GM12864 (cell line): ENCODE data around the gene LOXHD1.

Experiments
- DNase-seq: peaks from one replicate; pipeline ENCODE4 v3.0.0-alpha.2; 2011; ENCODE audit warnings: low read depth
- H3K4me3 ChIP-seq: 2 replicates; pipeline ENCODE4 v1.5.1; 2011; ENCODE audit warnings: mild to moderate bottlenecking, low read depth, low read length, control low read depth
- CTCF ChIP-seq: IDR thresholded peaks from 2 replicates; pipeline ENCODE4 v1.5.1; 2011; ENCODE audit warnings: low read depth, mild to moderate bottlenecking, moderate library complexity, low read length, control low read depth, inconsistent platforms; ENCODE audit errors: missing control alignments

LOXHD1 gene

GRCh38 chr18:46656326-46657114 is 500 bp downstream of the LOXHD1 start:
- TF ChIP-seq CTCF, result no peak
- H3K4me3 ChIP-seq, result no peak overlapping the region
- DNase-seq, result no peak

- no peak for TF ChIP-seq CTCF
- no peak for DNase-seq
- no peak overlapping the region for H3K4me3 ChIP-seq
These were observed 4.6 kb downstream of the LOXHD1 start for GRCh38 chr18:46652372-46652771.

- no peak overlapping the region for H3K4me3 ChIP-seq
- no peak for DNase-seq
- TF ChIP-seq CTCF, result no peak
These were observed 6.3 kb downstream of the LOXHD1 start for GRCh38 chr18:46650681-46651080.

- no peak overlapping the region for H3K4me3 ChIP-seq
- no peak for TF ChIP-seq CTCF
- no peak for DNase-seq
These were observed 7.8 kb downstream of the LOXHD1 start for GRCh38 chr18:46649071-46649862.

GRCh38 chr18:46646468-46646867 is 10.6 kb downstream of the LOXHD1 start:
- H3K4me3 ChIP-seq, result no peak overlapping the region
- DNase-seq, result no peak
- no peak for TF ChIP-seq CTCF

- no peak for DNase-seq
- TF ChIP-seq CTCF, result no peak
- H3K4me3 ChIP-seq, result no peak overlapping the region
These were observed 14.5 kb downstream of the LOXHD1 start for GRCh38 chr18:46642561-46642960.

- DNase-seq, result no peak
- no peak for TF ChIP-seq CTCF
- no peak overlapping the region for H3K4me3 ChIP-seq
These were observed 15.1 kb downstream of the LOXHD1 start for GRCh38 chr18:46641917-46642316.
